Stimulated activated CD4-positive, alpha-beta T cell treated with anti-CD3 and anti-CD28 coated beads, Interleukin-4, amount 100 ng/mL, for 1 hour (primary cell): ENCODE measurements around the gene ZNF398.

Source experiments
- DNase-seq: peaks from one replicate; pipeline ENCODE4 v3.0.0-alpha.2; 2020

ZNF398 gene

GRCh38 chr7:149153346-149153745 is 6.1 kb downstream of the ZNF398 start:
- no peak for DNase-seq

DNA sequence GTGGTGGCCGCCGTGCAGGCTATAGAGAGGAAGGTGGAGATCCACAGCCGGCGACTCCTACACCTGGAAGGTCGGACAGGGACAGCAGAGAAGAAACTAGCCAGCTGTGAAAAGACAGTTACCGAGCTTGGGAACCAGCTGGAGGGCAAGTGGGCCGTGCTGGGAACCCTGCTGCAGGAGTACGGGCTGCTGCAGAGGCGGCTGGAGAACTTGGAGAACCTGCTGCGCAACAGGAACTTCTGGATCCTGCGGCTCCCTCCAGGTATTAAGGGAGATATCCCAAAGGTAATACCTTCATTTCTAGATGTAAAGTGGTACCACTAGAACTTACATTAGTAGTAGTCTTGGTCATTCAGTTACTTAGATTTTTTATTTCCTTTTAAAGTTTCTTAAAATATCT is 6.8 kb downstream of the ZNF398 start:
- no peak for DNase-seq

DNA sequence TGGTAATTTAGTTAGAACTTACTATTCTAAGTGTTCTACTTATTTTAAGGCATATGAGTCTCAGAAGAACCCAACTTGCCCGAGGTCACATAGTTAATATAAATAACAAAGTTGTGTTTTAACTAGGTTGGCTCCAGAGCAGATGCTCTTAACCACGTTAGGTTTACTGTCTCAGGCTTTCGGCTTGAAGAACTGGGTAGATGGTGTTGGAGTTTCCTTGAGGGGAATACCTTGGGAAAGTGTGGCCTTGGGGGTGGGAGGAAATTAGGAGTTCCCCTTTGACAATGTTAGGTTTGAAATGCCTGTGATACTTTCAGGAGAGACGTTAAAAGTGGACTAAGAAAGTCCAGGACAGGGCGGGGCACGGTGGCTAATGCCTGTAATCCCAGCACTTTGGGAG is 9.6 kb downstream of the ZNF398 start:
- no peak for DNase-seq

- no peak for DNase-seq
Observed at GRCh38 chr7:149161241-149161848, 14.1 kb downstream of the ZNF398 start.

GRCh38 chr7:149166142-149166541 is 18.9 kb downstream of the ZNF398 start:
- DNase-seq: no peak

GRCh38 chr7:149166630-149167352 is 19.5 kb downstream of the ZNF398 start:
- DNase-seq: no peak

GRCh38 chr7:149171892-149172533 is 24.8 kb downstream of the ZNF398 start:
- DNase-seq: no peak

DNA sequence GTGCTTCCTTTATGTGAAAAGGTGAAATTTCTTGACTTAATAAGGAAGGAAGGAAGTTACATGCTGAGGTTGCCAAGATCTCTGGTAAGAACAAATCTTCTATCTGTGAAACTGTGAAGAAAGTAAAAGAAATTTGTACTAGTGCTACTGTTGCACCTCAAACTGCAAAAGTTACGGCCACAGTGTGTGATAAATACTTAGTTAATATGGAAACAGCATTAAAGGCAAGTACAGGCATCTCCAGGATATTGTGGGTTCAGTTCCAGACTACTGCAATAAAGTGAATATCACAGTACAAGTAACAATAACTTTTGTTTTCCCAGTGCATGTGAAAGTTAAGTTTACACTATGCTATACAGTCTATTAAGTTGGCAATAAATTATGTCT is 25.3 kb downstream of the ZNF398 start:
- DNase-seq: no peak

DNA sequence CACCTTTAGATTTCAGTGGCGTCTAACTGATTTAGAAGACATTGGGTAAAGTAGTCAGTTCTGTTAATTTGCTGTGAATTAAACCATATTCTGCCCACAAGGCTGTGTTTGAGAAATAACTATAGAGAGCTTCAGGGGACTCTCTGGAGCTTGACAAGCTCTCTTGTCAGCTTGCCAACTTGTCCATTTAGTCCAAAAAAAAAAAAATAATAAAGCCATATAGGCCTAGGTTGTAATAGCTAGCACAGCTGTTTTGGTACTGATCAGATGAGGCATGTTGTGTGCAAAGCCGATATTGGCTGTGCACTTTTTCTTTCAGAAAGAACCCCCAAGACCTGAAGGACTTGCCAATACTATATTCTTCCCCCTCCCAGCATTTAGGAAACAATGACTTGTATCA is 27.9 kb downstream of the ZNF398 start:
- no peak for DNase-seq

DNA sequence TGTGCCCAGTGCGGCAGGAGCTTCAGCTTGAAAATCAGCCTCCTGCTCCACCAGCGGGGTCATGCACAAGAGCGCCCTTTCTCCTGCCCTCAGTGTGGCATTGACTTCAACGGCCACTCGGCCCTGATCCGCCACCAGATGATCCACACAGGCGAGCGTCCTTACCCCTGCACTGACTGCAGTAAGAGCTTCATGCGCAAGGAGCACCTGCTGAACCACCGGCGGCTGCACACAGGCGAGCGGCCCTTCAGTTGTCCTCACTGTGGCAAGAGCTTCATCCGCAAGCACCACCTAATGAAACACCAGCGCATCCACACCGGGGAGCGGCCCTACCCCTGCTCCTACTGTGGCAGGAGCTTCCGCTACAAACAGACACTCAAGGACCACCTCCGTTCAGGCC is 32.0 kb downstream of the ZNF398 start:
- DNase-seq: no peak

DNA sequence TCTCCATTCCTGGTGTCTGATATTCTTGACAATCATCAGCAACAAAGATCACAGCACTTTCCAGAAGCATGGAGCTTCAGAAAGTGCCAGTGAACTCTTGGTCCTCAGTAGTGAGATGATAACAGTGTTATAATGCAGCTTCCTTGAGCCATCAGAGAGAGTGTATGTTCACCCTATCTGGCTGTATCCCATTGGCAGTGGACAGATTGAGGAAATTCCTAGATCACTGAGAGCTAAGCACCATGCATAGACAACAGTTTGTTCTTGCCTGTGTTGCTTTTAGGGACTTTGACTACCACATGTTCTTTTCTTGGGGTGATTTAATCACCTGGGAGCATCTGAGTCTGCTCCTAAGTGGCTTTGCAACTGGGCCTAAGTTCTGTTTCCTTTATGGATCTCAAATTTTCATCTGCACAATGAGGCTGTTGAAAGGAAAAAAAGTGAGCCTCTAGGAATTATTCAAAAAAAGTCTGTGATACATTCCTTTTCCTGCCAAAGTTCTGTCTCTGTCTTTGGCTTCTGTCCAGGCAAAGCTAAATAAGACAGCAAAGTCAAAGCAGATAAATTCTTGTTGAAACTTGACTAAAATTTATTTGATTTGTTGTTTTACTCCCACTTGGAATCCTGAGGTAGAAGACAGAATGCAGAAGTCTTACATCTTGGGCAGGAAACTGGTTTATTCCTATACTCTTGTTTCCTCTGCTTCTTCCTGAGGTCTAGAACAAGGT is 33.6 kb downstream of the ZNF398 start:
- no peak for DNase-seq

GRCh38 chr7:149181450-149181790 is 34.2 kb downstream of the ZNF398 start:
- DNase-seq: no peak

DNA sequence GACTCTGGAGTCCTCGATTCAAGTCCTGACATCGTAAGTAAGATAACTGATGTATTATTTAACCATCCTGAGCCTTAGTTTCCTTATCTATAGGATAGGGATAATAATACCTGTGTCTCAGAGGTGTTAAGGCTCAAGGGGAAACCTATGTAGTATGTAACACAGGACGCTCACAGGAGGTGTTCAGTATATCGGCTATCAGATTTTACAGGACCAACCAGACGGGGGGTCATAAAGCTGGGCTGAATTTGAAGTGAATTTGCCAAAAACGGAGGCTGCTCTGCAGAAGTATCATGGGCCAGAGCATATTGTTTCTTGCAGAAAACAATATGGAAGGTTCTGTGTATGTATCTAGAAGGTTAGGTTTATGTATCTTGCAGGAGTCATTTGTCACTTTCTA is 37.0 kb downstream of the ZNF398 start:
- DNase-seq: no peak

- DNase-seq: no peak
Observed at GRCh38 chr7:149188213-149188612, 41.0 kb downstream of the ZNF398 start.

GRCh38 chr7:149188637-149189259 is 41.5 kb downstream of the ZNF398 start:
- no peak for DNase-seq

DNA sequence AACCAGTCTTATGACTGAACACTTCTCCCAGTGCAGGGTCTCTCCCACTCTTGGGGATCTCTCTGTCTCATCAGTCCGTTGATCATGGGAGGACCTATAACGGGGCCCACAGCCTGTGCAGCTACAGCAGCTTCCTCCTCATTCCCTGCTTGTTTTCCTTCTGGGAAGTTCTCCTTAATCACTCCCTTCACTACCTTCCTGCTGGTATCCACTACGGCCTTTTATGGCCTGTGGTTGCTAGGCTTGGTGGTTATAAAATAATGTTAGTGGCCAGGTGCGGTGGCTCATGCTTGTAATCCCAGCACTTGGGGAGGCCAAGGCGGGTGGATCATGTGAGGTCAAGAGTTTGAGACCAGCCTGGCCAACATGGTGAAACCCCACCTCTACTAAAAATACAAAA is 44.6 kb downstream of the ZNF398 start:
- DNase-seq: no peak

- no peak for DNase-seq
Observed at GRCh38 chr7:149194799-149195179, 47.5 kb downstream of the ZNF398 start.

DNA sequence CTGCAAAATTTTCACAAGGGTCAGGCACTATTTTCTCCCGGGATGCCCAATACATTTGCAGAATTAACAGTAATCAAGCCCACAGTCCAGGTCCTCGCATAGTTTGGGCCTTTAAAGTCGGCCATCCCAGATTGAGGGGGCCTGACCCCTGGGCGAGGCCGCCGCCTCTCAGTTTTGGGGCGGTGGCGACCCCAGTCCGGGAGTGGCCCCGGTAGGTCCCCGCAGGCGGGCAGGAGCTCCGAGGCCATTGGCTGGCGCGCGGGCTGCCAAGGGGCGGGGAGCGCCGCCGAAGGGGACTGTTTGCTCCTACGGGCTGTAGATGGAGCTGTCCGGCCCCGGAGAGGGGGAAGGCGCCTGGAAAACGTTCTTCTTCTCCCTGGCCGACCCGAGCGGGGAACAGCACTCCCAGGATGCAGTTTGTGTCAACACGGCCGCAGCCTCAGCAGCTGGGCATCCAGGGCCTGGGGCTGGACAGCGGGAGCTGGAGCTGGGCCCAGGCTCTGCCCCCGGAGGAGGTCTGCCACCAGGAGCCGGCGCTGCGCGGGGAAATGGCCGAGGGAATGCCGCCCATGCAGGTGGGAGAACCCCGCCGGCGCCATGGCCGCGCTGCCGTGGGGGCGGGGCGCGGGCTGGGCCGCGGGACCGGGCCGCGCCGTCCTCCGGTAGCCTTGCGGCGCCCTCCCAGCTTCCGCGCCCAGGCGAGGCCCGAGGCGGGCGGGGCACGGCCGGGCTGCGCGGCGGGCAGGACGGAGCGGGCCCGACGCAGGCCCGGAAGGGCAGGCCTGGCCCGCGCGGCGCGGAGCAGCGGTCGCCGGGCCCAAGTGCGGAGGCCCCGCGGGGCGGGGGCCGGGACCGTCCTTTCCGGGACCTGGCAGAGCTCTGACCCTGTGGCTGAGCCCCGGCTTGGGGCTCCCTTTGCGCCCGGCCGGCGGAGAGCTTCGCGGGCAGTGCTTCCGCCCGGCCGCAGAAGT is 48.2 kb downstream of the ZNF398 start, which contains the start of gene ZNF282:
Gene ZNF282 (plus strand): TSS at position 367 of the 971 bp plus-strand sequence. CDS start 44 bp downstream, at position 411.
- DNase-seq: peak; percentile 75

GRCh38 chr7:149196151-149196704 is 49.0 kb downstream of the ZNF398 start:
- peak; percentile 10 for DNase-seq

DNA sequence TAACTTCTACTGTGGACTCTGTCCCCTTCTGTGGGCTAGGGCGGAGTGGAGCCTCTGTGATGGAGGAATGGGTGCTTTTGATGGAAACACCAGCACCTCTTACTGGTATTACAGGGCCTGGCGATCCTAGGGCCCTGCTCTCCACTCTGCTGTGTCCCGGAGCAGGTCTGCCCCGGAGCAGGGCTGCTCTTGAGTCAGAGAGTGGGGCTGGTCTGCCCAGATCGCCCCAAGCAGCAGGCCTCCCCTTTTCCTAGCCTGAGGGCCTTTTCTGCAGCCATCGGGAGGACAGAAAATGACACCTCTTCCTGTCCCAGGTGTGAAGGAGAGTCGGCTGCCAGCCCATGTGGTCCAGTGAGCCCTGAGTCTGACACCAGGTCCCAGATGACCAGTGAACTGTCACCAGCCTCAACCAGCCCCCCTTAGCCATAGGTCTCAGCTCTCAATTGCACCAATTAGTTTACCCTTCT is 49.5 kb downstream of the ZNF398 start:
- no peak for DNase-seq

GRCh38 chr7:149197675-149198074 is 50.4 kb downstream of the ZNF398 start:
- no peak for DNase-seq
